HG03045 (cell line): ENCODE measurements around the gene MED27.

ENCODE experiments used
- ATAC-seq: cut with Tn5 transposase; IDR thresholded peaks from one replicate; pipeline ENCODE4 v1.9.1; 2021; ENCODE audit warnings: mild to moderate bottlenecking, moderate library complexity; ENCODE audit not compliant: unreplicated experiment

MED27 gene

GRCh38 chr9:131976157-131977108 is 103.2 kb downstream of the MED27 start:
- no peak for ATAC-seq

GRCh38 chr9:131972889-131973288 is 106.8 kb downstream of the MED27 start:
- ATAC-seq, result no peak

- ATAC-seq, result no peak
Measured at GRCh38 chr9:131971482-131972074, 108.1 kb downstream of the MED27 start.

GRCh38 chr9:131969469-131969989 is 110.1 kb downstream of the MED27 start:
- no peak for ATAC-seq

GRCh38 chr9:131968632-131969031 is 111.0 kb downstream of the MED27 start:
- ATAC-seq, result no peak

- no peak for ATAC-seq
Measured at GRCh38 chr9:131965841-131966240, 113.8 kb downstream of the MED27 start.

- no peak for ATAC-seq
Measured at GRCh38 chr9:131965103-131965502, 114.6 kb downstream of the MED27 start.

- ATAC-seq, result no peak
Measured at GRCh38 chr9:131963072-131964030, 116.3 kb downstream of the MED27 start.

GRCh38 chr9:131961496-131961880 is 118.2 kb downstream of the MED27 start:
- no peak for ATAC-seq

- ATAC-seq, result no peak
Measured at GRCh38 chr9:131960851-131961495, 118.7 kb downstream of the MED27 start.

- no peak for ATAC-seq
Measured at GRCh38 chr9:131960311-131960710, 119.4 kb downstream of the MED27 start.

- ATAC-seq, result no peak
Measured at GRCh38 chr9:131959887-131960286, 119.8 kb downstream of the MED27 start.

- no peak for ATAC-seq
Measured at GRCh38 chr9:131959056-131959455, 120.6 kb downstream of the MED27 start.

GRCh38 chr9:131954299-131954698 is 125.4 kb downstream of the MED27 start:
- ATAC-seq, result no peak

- no peak for ATAC-seq
Measured at GRCh38 chr9:131951905-131952304, 127.8 kb downstream of the MED27 start.

GRCh38 chr9:131951155-131951554 is 128.5 kb downstream of the MED27 start:
- no peak for ATAC-seq

GRCh38 chr9:131950487-131950886 is 129.2 kb downstream of the MED27 start:
- ATAC-seq, result no peak

GRCh38 chr9:131946180-131946579 is 133.5 kb downstream of the MED27 start:
- ATAC-seq, result no peak

GRCh38 chr9:131943351-131943841 is 136.3 kb downstream of the MED27 start:
- no peak for ATAC-seq

- ATAC-seq, result no peak
Measured at GRCh38 chr9:131942146-131942720, 137.4 kb downstream of the MED27 start.
